B cell (primary cell): ENCODE measurements around the gene BHLHA9. TPM values are rescaled to one million over a fixed set of nuclear protein-coding genes. Genes with fewer than 3 reads are reported as not detected.
A peak's percentile ranks its signal among the peaks of the same experiment; 100 is the strongest.

Experiments
- ATAC-seq: fragments of 200-7000 bp; cut with Tn5 transposase; one replicate; pipeline ENCODE4 v1.10.0; 2021; ENCODE audit warnings: low read depth, mild to moderate bottlenecking, moderate number of reproducible peaks, moderate library complexity
- CTCF ChIA-PET: fragments of 350-600 bp; sonication (Branson Sonifier 250); formaldehyde crosslinking; loops from one replicate; lab custom pipeline; 2021; ENCODE audit warnings: antibody characterized with exemption, inconsistent platforms; lab: Charles Lee
- POLR2A ChIA-PET: fragments of 350-600 bp; sonication (Branson Sonifier 250); formaldehyde crosslinking; loops from one replicate; lab custom pipeline; 2021; ENCODE audit warnings: antibody characterized with exemption; lab: Charles Lee
- DNase-seq: peaks from one replicate; pipeline ENCODE4 v3.0.0; 2013
- H2AFZ ChIP-seq: 2 replicates; pipeline ENCODE4 v1.6.1; 2012; ENCODE audit warnings: mild to moderate bottlenecking, low read depth, low read length; ENCODE audit not compliant: insufficient read depth, poor library complexity, severe bottlenecking
- H3K27ac ChIP-seq, 2 donors: 1 replicate in 1 of 2; 2 replicates in 1 of 2; pipeline ENCODE4 v1.5.1; 2012 to 2013; ENCODE audit warnings: low read length in 2 of 2, mild to moderate bottlenecking in 2 of 2, moderate library complexity in 1 of 2
- H3K27me3 ChIP-seq, 4 experiments: fragments of 200-600 bp in 1 of 4; sonication (generic) in 1 of 4; replicated peaks in 1 of 4; 1 replicate in 2 of 4; 2 replicates in 2 of 4; pipeline versions ENCODE4 v1.6.1 to v1.7.0; 2013 to 2016; ENCODE audit warnings: low read length in 3 of 4, mild to moderate bottlenecking in 2 of 4, mixed read lengths in 1 of 4, moderate library complexity in 1 of 4; ENCODE audit not compliant: insufficient read depth in 4 of 4, control insufficient read depth in 3 of 4; ENCODE audit errors: control extremely low read depth in 1 of 4
- H3K36me3 ChIP-seq, 2 experiments: replicated peaks in 1 of 2; 1 replicate in 1 of 2; 2 replicates in 1 of 2; pipeline versions ENCODE4 v1.6.1 to v1.7.1; 2013; ENCODE audit warnings: low read length in 1 of 2; ENCODE audit not compliant: insufficient read depth in 2 of 2, control insufficient read depth in 1 of 2; ENCODE audit errors: control extremely low read depth in 1 of 2, extremely low read depth in 1 of 2
- H3K4me1 ChIP-seq, 2 donors: fragments of 200-600 bp in 1 of 2; sonication (generic) in 1 of 2; 1 replicate in 1 of 2; 2 replicates in 1 of 2; pipeline versions ENCODE4 v1.5.1 to v1.6.1; 2013 to 2017; ENCODE audit warnings: low read length in 2 of 2; ENCODE audit not compliant: control insufficient read depth in 2 of 2, insufficient read depth in 2 of 2
- H3K4me2 ChIP-seq: replicated peaks from 2 replicates; pipeline ENCODE3; 2012; ENCODE audit warnings: mild to moderate bottlenecking, low read depth, low read length; ENCODE audit not compliant: poor library complexity, severe bottlenecking
- H3K4me3 ChIP-seq, 5 experiments: fragments of 200-600 bp in 1 of 5; sonication (generic) in 1 of 5; 1 replicate in 3 of 5; 2 replicates in 2 of 5; pipeline versions ENCODE4 v1.5.1 to v1.7.0; 2011 to 2016; ENCODE audit warnings: low read length in 4 of 5, mild to moderate bottlenecking in 4 of 5, low read depth in 2 of 5, control low read depth in 1 of 5, moderate library complexity in 1 of 5; ENCODE audit not compliant: insufficient read depth in 1 of 5; ENCODE audit errors: control extremely low read depth in 1 of 5, extremely low read depth in 1 of 5
- H3K79me2 ChIP-seq: fragments of 200-600 bp; sonication (generic); one replicate; pipeline ENCODE4 v1.6.0; 2016; ENCODE audit warnings: low read length; ENCODE audit not compliant: control insufficient read depth, insufficient read depth
- H3K9ac ChIP-seq: fragments of 200-600 bp; sonication (generic); 2 replicates; pipeline ENCODE4 v1.6.1; 2017; ENCODE audit warnings: mild to moderate bottlenecking, low read length, moderate library complexity
- H3K9me3 ChIP-seq, 3 donors: one replicate each; pipeline versions ENCODE4 v1.6.1 to v1.7.1; 2013; ENCODE audit warnings: low read length in 2 of 3; ENCODE audit not compliant: control insufficient read depth in 2 of 3, insufficient read depth in 1 of 3; ENCODE audit errors: control extremely low read depth in 1 of 3
- H4K20me1 ChIP-seq: 2 replicates; pipeline ENCODE4 v1.6.0; 2012; ENCODE audit warnings: mild to moderate bottlenecking, low read length; ENCODE audit not compliant: insufficient read depth, control insufficient read depth, poor library complexity, severe bottlenecking
- H3K27ac Mint-ChIP-seq: one replicate; pipeline ENCODE4 v1.8.0; 2021; ENCODE audit warnings: mixed read lengths
- H3K27me3 Mint-ChIP-seq: one replicate; pipeline ENCODE4 v1.8.0; 2021; ENCODE audit warnings: mixed read lengths
- H3K4me1 Mint-ChIP-seq: one replicate; pipeline ENCODE4 v1.8.0; 2021; ENCODE audit warnings: mixed read lengths
- H3K4me3 Mint-ChIP-seq: one replicate; pipeline ENCODE4 v1.8.0; 2021; ENCODE audit warnings: mixed read lengths
- H3K9me3 Mint-ChIP-seq: one replicate; pipeline ENCODE4 v1.8.0; 2022; ENCODE audit warnings: mixed read lengths; ENCODE audit not compliant: insufficient read depth
- CTCF ChIP-seq: fragments of 200-600 bp; IDR thresholded peaks from one replicate; pipeline ENCODE4 v1.8.0; 2022; ENCODE audit warnings: antibody characterized with exemption, mild to moderate bottlenecking
- EZH2 ChIP-seq: IDR thresholded peaks from 2 replicates; pipeline ENCODE4 v1.6.1; 2012; ENCODE audit warnings: borderline replicate concordance, low read depth, mild to moderate bottlenecking, moderate library complexity, low read length; ENCODE audit not compliant: insufficient read depth, poor library complexity, severe bottlenecking
- WGBS: methylation state at CpG from one replicate; pipeline ENCODE4 v1.1.5; 2013; ENCODE audit warnings: missing lambda C conversion rate; ENCODE audit not compliant: insufficient coverage; 5-methylcytosine and 5-hydroxymethylcytosine counted together
- intact Hi-C: fragments of 100-400 bp; cut with micrococcal nuclease; formaldehyde crosslinking; loops from one replicate; pipeline ENCODE4 v1.10.0; 2022
- polyA plus RNA-seq: library from polyadenylated mRNA; depleted of rRNA; stranded (reverse); fragments of >200 nt; gene quantifications from 2 replicates; pipeline ENCODE4 v1.2.3, GENCODE V29; 2012
- total RNA-seq, 2 donors: library from RNA; stranded (reverse); fragments of 120-200 nt in 1 of 2; gene quantifications; 1 replicate in 1 of 2; 2 replicates in 1 of 2; pipeline versions ENCODE4 v1.2.3 to v1.2.4, GENCODE V29; 2013 to 2022

The BHLHA9 gene
- total and polyA plus RNA-seq, 2 donors (not counting 1 experiment from before 2014, with no cell fraction given): not detected

GRCh38 chr17:1298606-1299005, 28.4 kb downstream of the BHLHA9 start:
- H3K9me3 ChIP-seq: peaks cover 0 to 8% (median 0%) of the 10 kb centered on the region in 3 donors
- Mint-ChIP-seq H3K27ac (no peak overlapping the region), H3K4me3 (no peak overlapping the region), H3K9me3 (no peaks in the 10 kb centered on the region), H3K4me1 (peaks cover 15% of the 10 kb centered on the region), H3K27me3 (peaks cover 10% of the 10 kb centered on the region)
- peak overlapping the region; percentile 62 for H2AFZ ChIP-seq
- H3K4me2 ChIP-seq: peak overlapping the region; percentile 51
- peaks cover 0 to 26% (median 11%) of the 10 kb centered on the region in 4 experiments for H3K27me3 ChIP-seq
- POLR2A ChIA-PET: no interaction called here
- H3K27ac ChIP-seq: no peak overlapping the region
- ATAC-seq (no peak), DNase-seq (peak; percentile 31)
- H3K9ac ChIP-seq: no peak overlapping the region
- H3K36me3 ChIP-seq: no peaks in the 10 kb centered on the region
- intact Hi-C loops: no loop called here
- CTCF ChIA-PET: interaction anchor here (1.1 kb wide), 1 partner anchor 176 kb away, joined by 3 read pairs; no protein-coding TSS in a partner anchor
- no peak overlapping the region for H3K4me3 ChIP-seq
- no peak for TF ChIP-seq EZH2
- TF ChIP-seq CTCF: no peak
- no peaks in the 10 kb centered on the region for H3K79me2 ChIP-seq
- H3K4me1 ChIP-seq: peaks cover 23 to 31% of the 10 kb centered on the region in 2 donors
- 21% methylated on average over 24 of the region's 24 CpGs for WGBS
- no peaks in the 10 kb centered on the region for H4K20me1 ChIP-seq

- ChIA-PET CTCF (no interaction called here), POLR2A (no interaction called here)
- no peaks in the 10 kb centered on the region for H3K36me3 ChIP-seq
- no peaks in the 10 kb centered on the region for H3K9me3 Mint-ChIP-seq
- H3K4me3 Mint-ChIP-seq: no peak overlapping the region
- no peaks in the 10 kb centered on the region for H3K79me2 ChIP-seq
- H3K27me3 ChIP-seq: peaks cover 0 to 28% (median 11%) of the 10 kb centered on the region in 4 experiments
- peaks cover 10% of the 10 kb centered on the region for H3K27me3 Mint-ChIP-seq
- H2AFZ ChIP-seq: no peak overlapping the region
- intact Hi-C loops: no loop called here
- no peak overlapping the region for H3K27ac Mint-ChIP-seq
- no peaks in the 10 kb centered on the region for H4K20me1 ChIP-seq
- ATAC-seq (no peak), DNase-seq (no peak)
- H3K9me3 ChIP-seq: peaks cover 0 to 7% (median 0%) of the 10 kb centered on the region in 3 donors
- H3K9ac ChIP-seq: no peak overlapping the region
- no peak overlapping the region for H3K4me3 ChIP-seq
- H3K4me2 ChIP-seq: no peak overlapping the region
- 84% methylated on average over 20 of the region's 22 CpGs for WGBS
- no peak overlapping the region for H3K27ac ChIP-seq
- H3K4me1 Mint-ChIP-seq: peaks cover 8% of the 10 kb centered on the region
- H3K4me1 ChIP-seq: peaks cover 15 to 20% of the 10 kb centered on the region in 2 donors
- TF ChIP-seq CTCF (no peak), EZH2 (no peak)
These were observed 29.5 kb downstream of the BHLHA9 start for GRCh38 chr17:1299552-1300370.
